Kidney capillary endothelial cell (primary cell): ENCODE data around the gene TUBGCP6.
A peak's percentile ranks its signal among the peaks of the same experiment; 100 is the strongest.
"Not testable (repeated sequence)": the region's sequence is repeated elsewhere in the genome, so short reads cannot be mapped to it uniquely, and the experiment has no call there.

Source experiments
- DNase-seq: peaks from one replicate; pipeline ENCODE4 v3.0.0-alpha.2; 2018; ENCODE audit warnings: low spot score

Gene TUBGCP6

DNA sequence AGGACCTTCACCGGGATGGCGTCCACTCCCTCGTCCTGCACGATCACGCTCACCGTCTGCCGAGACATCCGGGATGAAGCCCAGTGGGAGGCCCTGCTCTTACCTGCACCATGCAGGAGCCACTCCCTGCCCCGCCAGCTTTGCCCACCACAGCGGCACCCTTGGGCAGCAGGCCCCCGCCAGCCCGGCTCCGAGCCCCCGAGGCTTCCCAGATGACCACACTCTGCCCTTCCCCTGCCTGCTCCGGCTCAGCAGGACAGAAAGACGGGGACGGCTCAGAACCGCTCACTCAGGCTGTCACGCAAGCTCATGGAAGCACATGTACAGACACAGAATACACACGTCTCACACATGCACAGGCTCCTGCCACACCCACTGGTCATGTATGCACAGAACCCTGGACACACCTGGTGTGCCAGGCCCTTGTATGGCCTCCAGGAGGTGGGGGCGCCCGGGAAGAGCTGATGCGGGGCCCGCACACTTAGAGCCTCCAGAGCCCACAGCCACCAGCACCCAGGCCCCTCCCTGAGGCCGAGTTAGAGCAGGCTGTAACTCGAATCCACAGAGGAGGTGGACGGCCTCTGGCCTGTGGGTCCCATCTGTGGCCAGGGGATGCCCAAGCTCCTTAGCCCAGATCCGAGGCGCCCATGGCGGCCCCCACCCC, 34.3 kb upstream of the TUBGCP6 start:
- no peak for DNase-seq

DNA sequence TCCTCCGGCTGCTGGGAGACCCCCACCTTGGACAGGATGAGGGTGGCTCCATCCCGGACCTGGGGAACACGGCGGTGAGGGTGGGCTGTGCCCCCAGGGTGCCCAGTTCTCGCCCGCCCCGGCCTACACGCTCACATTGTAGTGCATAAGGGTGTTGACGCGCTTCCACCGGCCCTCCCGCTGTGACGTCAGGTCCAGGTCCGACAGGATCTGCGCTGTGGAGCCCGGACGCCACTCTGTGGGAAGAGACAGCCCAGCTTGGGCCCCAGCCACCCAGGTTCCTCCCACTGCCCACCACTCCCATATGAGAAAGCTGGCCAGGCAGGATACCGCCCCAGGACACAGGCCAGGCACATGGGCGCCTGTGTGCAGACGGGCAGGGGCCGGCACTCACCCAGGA, 33.6 kb upstream of the TUBGCP6 start:
- DNase-seq = no peak

- no peak for DNase-seq
Observed at GRCh38 chr22:50277761-50278160, 32.9 kb upstream of the TUBGCP6 start.

DNA sequence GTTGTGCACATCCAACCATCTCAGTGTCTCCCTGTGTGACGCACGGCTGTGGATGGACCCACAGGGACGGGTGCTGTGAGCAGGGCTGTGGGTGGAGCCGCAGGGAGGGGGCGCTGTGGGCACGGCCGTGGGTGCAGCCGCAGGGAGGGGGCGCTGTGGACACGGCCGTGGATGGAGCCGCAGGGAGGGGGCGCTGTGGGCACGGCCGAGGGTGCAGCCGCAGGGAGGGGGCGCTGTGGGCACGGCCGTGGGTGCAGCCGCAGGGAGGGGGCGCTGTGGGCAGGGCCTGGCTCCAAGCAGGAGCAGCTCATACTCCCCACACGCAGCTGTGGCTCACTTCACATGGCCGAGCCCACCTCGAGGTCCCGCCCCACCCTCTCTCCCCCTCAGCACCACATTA, 31.3 kb upstream of the TUBGCP6 start:
- DNase-seq = no peak

- no peak for DNase-seq
Observed at GRCh38 chr22:50275181-50276055, 30.6 kb upstream of the TUBGCP6 start.

- no peak for DNase-seq
Observed at GRCh38 chr22:50274771-50275170, 29.9 kb upstream of the TUBGCP6 start.

DNA sequence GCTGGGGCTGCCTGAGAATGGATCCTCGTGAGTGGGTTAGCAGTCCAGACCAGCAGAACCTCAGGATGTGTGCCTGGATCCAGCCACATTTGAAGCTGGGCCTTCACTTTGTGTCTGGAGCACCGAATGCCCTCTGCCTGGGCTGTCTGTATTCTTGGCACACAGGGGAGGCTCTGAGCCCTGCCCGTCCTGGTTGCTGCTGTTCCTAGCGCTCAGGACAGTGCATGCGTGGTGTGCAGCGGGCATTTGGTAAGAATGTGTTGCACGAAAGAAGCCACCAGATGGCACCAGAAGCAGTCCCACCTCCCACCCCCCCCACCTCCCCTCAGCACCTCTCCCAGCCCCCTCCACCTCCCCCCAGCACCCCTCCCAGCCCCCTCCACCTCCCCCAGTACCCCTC, 29.5 kb upstream of the TUBGCP6 start:
- no peak for DNase-seq

- not testable (repeated sequence) for DNase-seq
Observed at GRCh38 chr22:50273781-50274180, 29.0 kb upstream of the TUBGCP6 start.

GRCh38 chr22:50273352-50273751, 28.5 kb upstream of the TUBGCP6 start:
- not testable (repeated sequence) for DNase-seq

DNA sequence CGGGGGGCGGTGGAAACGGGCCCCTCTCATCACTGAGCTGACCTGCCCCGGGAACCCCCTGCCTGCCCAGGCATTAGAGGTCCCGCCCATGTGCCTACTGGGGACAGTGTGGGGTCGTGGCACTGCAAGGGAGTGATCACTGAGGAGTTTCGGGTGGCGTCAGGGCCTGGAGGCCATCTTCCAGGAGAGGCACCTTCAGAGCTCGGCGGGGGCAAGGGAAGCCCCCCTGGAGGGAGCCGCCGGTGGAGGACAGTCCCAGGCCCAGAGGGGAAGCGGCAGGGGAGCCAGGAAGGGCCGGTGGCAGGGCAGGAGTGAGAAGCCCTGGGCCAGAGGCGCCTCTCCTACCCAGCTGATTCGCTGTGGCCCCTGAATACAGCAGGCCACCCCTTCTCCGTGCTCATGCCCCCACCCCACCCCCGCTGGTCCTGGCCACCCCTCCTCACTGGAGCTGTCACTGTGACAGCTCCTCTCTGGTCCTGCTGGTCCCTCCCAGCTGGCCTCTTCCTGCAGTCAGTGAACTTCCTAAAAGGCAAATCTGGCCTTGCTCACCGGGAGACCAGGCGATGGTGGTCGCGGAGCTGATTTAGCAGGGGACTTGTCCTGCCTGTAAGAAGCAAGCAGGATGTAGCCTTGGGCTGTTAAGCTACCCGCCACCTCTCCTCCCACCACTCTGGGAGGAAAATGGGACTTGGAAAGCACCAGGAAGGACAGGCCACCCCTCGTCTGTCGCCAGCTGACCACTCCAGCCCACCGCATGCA, 27.4 kb upstream of the TUBGCP6 start:
- DNase-seq = no peak

- peak; percentile 65 for DNase-seq
Observed at GRCh38 chr22:50271519-50271970, 26.7 kb upstream of the TUBGCP6 start.

GRCh38 chr22:50270666-50271394, 26.0 kb upstream of the TUBGCP6 start:
- peak; percentile 53 for DNase-seq

GRCh38 chr22:50269970-50270665, 25.3 kb upstream of the TUBGCP6 start, which contains the start of gene MAPK11:
TSS of gene MAPK11 (minus strand) at chr22:50270380. CDS start at chr22:50270292, 88 bp downstream.
- no peak for DNase-seq

- DNase-seq = no peak
Observed at GRCh38 chr22:50269573-50269969, 24.7 kb upstream of the TUBGCP6 start.

DNA sequence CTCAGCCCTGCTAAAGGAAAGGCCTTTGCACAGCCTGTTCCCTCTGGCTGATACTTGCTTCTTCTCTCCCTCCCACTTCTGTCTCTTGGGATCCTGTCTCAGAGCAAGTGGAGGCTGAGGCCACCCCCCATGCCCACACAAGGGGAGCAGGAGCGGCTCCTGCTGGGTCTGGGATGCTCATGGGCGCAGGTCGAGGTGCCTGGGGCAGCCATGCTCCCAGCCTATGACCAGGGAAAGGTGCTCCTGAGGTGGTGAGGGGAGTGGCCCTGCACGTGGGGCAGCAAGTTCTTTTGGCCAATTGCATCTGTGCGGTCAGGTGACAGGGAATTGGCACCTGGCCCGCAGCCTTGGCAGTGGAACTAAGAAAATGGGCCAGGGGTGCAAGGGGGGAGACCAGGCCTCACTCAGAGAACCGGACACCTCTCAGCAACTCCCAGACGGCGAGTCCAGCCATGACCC, 23.9 kb upstream of the TUBGCP6 start:
- no peak for DNase-seq

- DNase-seq = no peak
Observed at GRCh38 chr22:50267591-50268390, 23.0 kb upstream of the TUBGCP6 start.

- no peak for DNase-seq
Observed at GRCh38 chr22:50266994-50267393, 22.2 kb upstream of the TUBGCP6 start.

- DNase-seq = no peak
Observed at GRCh38 chr22:50264946-50265669, 20.3 kb upstream of the TUBGCP6 start.

GRCh38 chr22:50264104-50264745, 19.4 kb upstream of the TUBGCP6 start:
- DNase-seq = no peak
